Kidney glomerular epithelial cell (primary cell): ENCODE measurements around the gene LIMS1.
A peak's percentile ranks its signal among the peaks of the same experiment; 100 is the strongest.

Experiments used
- DNase-seq: peaks from one replicate; lab custom pipeline; 2025; lab: John Stamatoyannopoulos, UW

The LIMS1 gene

DNA sequence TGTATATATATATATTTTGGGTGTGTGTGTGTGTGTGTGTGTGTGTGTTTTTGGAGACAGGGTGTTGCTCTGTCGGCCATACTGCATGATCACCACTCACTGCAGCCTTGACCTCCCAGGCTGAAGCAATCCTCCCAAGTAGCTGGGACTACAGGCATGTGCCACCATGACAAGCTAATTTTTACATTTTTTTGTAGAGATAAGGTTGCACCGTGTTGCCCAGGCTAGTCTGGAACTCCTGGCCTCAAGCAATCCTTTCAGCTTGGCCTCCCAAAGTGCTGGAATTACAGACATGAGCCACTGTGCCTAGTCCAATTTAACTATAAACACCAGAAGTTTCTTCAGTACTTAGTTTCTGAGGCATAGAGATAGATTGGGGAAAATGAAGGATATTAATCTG lies 18.3 kb downstream of the LIMS1 start:
- no peak for DNase-seq

DNA sequence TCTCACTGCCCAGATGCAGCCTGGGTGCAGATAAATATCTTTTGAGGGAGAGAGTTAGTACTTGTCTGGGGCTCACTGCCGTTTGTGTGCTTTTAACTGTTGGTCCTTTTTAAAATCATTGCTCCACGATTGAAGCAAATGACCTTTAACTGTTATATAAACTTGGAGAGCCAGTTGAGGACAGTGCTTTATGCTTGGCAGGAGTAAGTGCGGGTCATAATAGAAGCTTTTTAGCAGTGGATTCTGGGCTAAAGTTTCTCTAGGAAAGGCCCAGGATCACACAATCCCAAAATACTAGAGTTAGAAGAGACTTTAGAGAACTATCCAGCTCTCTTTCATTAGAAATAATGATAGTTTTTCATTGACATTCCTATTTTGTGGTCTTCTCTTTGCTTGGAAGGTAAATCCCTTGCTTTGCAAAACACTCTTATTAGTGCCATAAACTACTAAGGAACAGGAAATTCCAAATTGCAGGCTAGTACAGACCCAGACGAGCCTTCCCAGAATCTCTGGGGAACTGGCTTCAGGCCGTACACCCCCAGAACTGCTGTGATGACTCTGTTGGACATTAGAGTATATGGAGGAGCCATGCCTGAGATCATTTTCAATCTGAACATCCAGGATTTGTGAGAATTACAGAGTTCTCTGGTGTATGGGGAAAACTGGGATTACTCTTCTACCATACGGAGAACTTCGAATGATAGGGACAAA lies 19.1 kb downstream of the LIMS1 start:
- DNase-seq = no peak

DNA sequence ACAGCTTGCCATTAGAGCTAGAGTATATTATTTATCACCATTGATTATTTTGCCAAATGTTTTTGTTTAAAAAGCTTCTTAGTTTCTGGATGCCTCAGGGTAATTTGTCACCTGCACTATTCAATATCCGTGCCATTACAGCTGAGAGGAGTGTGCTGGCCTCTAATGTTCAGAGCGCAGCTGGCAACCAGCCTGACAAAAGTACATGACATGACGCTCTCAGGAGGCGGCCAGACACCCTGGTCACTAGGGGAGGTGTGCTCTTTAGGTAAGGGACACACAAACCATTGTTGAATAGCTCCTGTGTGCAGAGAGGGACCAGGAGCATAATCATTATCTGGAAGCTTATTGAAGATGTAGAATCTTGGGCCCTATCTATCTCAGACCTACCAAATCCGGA lies 20.3 kb downstream of the LIMS1 start:
- DNase-seq = no peak

DNA sequence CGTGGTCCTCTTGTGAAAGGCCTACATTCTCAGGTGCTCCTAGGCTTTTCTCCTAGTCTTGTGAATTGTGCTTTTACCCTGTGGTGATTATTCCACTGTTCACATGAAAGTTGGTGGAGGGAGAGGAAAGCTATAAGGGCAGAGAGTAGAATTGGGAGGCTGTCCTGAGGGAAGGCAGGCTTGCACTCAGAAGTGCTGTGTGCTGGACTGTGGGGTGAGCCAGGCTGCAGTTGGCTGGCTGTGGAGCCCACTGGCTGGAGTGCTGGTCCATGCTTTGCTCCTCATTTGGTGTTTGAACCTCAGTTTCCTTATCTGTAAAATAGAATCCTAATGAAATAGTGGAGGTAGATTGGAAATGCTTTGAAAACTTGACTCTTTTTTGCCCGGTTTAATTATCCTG lies 21.3 kb downstream of the LIMS1 start:
- DNase-seq = no peak

DNA sequence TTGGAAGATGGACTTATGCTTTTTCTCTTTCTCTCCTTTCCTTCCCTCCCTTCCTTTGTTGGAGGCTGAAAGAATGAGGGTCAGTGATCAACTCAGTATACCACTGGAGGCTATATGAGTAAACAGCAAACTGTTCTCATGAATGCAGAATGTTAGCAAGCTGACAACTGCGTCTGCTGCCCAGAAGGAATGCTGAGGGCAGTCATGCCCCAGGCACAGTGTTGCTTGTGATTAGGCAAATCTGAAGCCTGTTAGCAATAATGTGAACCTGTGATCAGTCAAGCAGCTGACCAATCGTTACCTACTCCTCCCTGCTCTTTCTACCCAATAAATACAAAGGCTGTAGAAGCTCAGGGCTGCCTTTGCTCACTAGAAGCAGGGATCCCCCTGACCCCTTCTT lies 22.3 kb downstream of the LIMS1 start:
- DNase-seq = peak; percentile 48

DNA sequence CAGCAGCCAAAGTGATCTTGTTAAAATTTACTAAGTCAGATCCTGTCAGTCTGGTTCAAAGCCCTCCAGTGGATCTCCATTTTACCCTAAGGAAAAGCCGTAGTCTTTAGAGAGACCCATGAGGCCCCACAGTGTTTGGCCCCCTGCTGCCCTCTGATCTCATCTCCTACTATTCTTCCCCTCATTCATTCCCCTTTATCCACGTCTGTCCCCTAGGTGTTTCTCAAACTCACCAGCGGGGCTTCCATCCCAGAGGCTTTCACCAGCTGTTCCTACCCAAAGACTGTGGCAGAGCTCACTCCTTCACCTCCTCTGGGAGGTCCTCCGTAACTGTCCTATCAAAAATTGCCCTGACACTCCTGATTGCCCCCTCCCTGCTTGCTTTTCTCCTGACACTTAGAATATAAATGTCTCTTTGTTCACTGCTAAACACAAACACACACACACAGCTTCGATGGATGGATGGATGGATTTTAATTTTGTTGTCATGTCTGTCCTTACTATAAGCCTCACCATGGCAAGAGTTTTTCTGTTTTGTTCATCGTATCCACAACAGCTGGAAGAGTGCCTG lies 26.1 kb downstream of the LIMS1 start:
- no peak for DNase-seq

DNA sequence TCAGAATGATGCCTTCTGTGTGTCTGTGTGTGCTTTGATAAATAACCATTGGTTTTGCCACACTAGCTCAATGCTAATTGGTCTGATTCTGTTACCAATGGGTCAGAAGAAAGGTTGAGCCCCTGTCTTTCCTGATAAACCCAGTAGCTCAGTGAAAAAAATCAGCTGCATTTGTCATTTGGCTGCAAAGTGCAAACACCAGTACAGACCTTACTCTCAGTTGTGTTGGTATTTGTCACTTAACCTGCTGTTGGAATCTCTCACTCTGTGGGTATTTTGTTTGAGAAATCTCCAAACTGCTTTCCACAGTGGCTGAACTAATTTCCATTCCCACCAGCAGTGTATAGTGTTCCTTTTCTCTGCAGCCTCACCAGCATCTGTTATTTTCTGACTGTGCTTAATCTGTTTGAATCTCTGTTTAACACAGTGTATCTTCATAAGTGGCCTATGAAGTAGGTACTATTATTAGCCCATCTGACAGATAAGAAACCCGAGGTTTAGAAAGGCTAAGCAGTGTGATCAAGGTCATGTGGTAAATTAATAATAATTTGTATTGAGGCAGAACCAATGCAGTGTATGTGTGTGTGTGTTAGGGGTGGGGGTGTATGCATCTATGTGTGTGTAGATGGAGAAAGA lies 26.7 kb downstream of the LIMS1 start:
- DNase-seq = no peak

DNA sequence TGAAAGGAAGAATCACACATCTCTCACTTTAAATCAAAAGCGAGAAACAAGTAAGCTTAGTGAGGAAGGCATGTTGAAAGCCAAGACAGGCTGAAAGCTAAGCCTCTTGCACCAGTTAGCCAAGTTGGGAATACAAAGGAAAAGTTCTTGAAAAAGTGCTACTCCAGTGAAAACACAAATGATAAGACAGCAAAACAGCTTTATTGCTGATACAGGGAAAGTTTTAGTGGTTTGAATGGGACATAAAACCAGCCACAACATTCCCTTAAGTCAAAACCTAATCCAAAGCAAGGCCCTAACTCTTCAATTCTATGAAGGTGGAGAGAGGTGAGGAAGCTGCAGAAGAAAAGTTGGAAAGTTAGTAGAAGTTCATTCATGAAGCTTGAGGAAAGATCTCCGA lies 28.0 kb downstream of the LIMS1 start:
- DNase-seq = no peak

DNA sequence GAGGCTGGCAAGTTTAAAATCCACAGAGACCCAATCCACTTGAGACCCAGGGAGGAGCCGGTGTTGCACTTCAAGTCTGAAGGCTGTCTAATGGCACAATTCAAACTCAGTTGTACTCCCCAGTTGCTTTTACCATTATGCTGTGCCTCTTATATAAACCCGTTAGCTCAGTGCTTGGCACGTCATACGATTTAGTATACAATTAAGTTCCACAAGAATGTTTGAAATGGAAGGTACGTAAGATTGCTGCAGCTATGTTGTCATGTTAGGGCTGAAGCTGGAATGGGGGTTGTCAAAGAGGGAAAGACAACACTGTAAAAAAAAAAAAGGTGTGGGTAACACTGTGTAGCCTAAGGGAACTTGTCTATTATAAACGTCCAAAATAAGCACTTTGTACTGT lies 30.2 kb downstream of the LIMS1 start:
- no peak for DNase-seq

DNA sequence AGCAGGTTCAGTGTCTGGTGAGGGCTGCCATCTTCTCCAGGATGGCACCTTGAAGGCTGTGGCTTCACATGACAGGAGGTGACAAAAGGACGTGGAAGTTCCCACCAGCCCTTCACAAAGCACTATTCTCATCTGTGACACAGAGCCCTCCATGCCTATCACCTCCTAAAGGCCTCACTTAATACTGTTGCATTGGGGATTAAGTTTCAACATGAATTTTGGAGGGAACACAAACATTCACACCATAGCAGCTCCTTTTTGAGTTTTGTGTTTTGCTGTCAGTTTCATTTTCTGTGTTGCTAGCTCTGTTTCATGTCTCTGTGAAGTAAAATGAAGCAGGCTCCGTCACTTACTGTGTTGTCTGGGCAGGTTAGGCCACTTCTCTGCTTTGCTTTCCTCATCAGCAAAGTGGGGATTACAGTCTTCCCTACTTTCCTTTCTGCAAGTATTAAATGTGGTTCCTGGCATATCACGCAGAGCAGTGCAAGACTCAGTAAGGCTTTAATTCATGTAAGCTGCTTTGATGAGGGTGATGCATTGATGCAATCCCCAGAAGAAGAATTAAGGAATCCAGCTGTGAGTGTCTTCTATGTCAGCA lies 31.6 kb downstream of the LIMS1 start:
- DNase-seq = no peak

DNA sequence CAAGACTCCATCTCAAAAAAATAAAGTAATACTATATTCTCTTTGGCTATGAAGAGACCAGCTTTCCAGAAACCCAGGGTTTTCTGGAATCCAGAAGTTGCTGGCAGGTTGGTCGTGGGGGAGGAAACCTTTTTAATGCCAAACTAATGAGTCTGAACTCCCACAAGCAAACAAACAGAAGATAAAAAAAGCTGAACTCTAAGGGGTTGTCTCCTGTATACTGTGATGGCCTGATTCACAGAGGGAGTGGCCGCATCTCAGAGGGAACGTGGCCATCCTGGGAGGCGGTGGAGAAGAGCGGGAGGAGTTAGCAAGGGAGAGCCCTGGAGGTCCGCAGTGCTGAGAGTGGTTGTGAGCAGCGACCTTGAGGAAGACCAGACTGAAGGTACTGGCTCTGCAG lies 36.1 kb downstream of the LIMS1 start:
- peak; percentile 93 for DNase-seq

DNA sequence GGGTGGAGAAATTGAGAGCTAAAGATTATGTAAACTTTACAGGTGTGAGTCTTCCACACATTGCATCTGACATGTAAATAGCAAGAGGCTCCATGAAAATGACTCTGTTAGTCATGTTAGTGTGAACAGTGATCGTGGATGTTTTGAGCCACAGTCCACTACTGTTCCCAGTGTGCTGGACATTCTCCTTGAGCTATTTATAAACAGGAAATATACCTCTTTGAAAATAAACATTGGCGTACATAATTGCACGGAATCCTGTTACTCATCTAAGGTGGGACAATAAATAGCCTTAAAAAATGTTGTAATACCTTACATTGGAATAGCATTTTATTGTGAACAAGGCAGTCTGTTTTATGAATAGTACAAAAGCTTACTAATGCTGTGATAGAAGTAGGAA lies 37.0 kb downstream of the LIMS1 start:
- no peak for DNase-seq

DNA sequence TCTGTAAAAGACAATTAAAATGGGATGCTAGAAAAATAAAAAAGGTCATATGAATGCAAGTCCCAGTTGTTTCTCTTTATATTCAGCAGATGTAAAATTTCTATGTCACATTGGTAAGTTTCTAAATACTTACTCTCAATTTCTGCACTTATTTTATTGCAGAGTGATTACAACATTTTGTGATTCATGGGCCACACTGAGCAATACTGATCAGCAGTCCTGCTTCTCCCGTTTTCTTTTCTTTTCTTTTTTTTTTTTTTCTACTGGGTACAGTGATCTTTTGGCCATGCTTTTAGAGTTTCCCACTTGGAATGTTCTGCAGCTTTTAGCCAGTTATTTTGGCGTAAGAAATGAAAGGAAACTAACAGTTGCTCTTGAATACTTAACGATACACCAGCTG lies 38.8 kb downstream of the LIMS1 start:
- no peak for DNase-seq

DNA sequence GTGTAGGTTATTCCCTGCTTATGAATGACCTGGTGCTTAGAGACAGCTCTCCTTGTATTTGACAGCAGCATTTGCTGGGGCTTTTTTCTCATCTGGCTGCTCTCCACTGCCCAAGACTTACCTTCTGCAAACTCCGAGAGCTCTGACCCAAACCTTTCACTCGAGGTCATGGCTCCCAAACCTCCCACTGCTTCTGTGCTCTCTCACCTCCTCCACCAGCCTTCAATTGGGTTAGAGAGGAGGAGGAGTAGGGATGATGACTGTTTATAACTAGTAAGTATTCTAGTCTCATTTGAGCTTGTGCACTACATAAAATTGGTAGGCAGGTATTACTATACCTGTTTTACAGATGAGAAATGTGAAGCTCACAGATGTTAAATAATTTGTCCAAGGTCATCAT lies 40.1 kb downstream of the LIMS1 start:
- no peak for DNase-seq

DNA sequence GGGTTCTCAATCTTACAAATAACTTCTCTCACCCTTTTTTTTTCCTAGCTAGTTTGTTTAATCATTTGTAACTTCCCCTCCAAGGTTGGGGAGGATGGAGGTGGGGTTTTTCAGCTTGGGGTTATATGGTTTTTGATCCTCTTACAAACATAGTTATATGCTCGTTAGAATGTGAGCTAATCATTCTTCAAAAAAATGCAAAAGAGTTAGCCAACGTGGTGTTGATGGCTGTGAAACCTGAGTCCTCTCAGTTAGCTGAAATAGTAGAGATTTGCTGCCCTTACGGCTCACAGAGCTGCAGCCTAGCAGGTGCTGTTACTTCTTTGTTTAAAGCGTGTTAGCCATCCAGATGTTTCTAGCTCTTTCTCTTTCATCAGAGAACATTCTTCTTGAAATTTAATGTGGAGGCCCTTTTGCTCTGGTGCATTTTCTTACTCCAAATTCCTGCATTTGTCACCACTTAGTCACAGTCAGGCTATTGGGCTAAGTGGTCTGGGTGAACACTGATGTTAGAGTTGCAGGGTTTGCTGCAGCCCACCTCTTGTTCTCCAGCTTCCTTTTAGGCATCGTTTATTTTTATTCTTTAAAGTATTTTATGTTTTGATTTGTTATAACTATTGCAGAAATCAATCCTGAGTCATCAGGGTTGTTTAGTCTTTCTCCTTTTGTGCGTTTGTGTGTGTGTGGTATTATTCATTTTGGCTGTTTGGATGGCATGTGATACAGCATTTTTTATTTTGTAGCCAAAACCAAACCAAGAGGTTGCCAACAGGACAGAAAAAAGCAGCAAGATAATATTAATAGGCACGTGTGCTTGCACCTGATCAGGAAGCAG lies 41.1 kb downstream of the LIMS1 start:
- DNase-seq = no peak

DNA sequence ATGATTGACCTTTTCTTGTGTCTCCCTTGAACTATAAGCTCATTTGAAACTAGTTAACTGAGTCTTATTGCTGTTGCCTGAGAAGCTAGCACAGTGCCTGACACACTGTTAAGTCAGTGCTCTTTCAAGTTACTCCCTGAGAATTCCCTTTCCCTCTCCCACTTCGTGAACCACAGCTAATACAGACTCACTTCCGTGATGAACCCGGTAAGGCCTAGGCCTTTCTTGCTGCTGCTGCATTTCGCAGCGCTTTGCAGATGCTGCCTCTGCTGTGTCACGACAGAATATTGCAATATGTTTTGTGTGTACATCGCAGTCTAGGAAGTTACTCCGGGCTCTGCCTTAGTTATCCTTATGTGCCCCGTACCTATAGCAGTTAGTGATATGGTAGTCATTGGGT lies 42.8 kb downstream of the LIMS1 start:
- DNase-seq = no peak

DNA sequence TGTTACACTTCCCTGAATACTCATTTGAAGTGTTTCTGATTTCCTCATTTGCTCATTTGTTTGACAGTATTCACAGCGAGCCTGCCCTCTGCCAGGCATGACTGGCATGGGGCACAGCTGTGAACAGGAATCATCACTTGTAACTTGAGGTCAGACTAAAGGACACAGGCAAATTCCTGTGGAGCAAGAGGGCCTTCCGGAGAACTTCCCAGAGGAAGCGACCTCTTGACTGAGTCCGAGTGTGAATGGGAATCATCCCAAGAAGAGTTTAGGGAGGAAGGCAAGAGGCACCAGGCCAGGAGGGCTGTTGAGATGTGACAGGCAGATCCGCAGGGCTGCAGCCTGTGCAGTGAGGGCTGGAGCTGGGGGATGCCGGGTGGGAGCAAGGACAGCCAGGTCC lies 45.4 kb downstream of the LIMS1 start:
- peak; percentile 25 for DNase-seq

DNA sequence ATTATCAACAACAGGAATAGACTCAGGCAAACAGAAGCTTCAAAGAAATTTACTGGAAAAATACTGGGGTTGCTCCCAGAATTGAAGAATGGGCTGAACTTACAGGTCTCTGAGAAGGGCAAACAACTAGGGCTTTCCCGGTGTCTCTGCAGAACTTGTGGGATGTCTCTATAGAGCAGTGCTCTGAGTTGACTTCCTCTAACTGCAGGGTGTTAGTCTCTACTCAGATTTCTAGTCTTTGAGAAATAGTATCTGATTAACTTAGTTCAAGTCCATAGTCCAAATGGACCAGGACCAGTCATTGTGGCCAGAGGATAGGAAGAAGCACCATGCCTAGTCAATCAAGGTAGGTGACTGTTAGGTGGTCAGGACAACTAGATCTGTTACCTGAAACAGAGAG lies 45.8 kb downstream of the LIMS1 start:
- DNase-seq = no peak

DNA sequence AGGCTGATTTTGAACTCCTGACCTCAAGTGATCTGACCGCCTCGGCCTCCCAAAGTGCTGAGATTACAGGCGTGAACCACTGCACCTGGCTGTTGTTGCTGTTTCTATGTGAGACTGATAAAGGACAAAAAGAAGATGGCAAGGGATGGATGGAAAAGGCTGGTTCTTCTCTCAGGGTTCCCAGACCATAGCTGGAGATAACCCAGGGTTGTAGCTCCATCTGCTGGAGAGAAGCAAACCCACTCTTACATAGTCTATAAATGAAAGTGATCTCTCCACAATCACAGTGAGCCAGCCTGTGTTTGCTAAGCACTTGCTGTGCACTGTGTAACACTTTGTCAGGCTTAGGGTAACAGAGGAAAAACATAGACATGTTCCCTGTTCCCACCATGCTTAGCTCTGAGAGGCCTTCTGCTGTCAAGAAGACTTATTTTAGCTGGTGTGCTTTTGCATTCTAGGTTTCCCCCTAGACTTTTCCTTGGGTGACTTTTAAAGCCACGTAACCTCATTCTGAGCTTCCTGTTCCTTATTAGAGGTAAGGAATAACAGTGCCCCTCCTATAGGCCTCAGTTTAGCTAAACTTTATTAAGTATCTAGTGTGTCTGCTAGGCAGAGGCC lies 49.7 kb downstream of the LIMS1 start:
- peak; percentile 77 for DNase-seq

DNA sequence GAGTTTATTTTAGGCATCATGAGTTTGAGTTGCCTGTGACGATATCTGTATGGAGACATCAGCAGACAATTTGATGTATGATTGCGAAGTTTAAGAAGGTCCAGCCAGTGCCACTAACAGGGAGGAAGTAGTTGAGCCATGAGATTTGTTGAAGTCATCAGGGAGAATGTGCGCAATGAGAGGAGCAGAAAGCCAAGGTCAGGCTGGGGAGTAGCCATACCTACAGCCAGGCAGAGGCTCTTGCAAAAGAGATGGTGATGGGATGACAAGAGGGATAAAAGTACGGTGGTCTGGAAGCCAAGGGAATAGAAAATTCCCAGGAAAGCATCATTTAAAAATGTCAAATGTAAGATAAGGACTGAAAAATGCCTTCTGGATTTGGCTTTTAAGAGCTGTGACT lies 51.2 kb downstream of the LIMS1 start:
- DNase-seq = no peak

DNA sequence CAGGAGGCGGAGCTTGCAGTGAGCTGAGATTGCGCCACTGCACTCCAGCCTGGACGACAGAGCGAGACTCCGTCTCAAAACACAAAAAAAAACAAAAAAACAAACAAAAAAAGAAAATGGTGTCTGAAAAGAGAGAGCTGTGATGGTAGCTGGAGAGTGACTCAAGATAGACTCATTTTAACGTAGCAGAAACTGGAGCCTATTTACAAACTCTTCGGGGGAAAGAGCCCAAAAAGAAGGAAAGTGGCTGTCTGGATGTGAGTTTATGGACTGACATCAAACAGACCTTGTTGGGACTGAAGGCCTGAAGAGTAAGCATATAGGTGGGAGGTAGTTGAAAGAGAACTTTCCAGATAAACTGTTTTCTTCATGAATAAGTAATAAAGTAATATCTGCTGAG lies 51.8 kb downstream of the LIMS1 start:
- no peak for DNase-seq

DNA sequence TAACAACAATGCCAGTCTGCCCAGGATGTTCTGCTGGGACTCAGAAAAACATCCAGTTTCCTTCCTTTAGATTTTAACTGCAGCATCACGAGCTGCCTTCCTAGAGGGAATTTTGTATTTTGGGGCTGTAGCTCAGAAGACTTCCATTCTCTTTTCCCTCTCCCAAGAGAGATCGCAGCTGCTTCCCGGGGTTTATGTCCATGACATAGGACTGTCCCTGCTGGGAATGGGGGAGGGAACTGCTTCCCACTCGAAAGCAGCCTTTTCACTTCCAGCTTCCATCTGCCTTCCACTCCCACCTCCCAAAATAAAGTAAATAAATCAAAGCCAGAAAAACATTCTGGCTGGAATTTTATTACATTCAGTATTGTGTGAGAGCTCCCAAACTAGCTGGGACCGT lies 52.4 kb downstream of the LIMS1 start:
- no peak for DNase-seq
